Caco-2 (cell line): ENCODE results near the gene SOX6. TPM values are rescaled to one million over a fixed set of nuclear protein-coding genes. Genes with fewer than 3 reads are reported as not detected.
"Not testable (repeated sequence)": the region's sequence is repeated elsewhere in the genome, so short reads cannot be mapped to it uniquely, and the experiment has no call there.

Experiments used
- BruUV-seq: library from RNA; stranded (reverse); fragments of 400-500 nt; replicated peaks from 2 replicates; lab custom pipeline; 2021; lab: Mats Ljungman, UMichigan
- CTCF ChIA-PET: fragments of 300-600 bp; sonication (Branson Sonifier 250); formaldehyde crosslinking; loops from one replicate; lab custom pipeline; 2022; ENCODE audit warnings: antibody characterized with exemption; lab: Charles Lee
- POLR2A ChIA-PET: fragments of 300-600 bp; sonication (Branson Sonifier 250); formaldehyde crosslinking; loops from one replicate; lab custom pipeline; 2022; ENCODE audit warnings: antibody characterized with exemption; lab: Charles Lee
- DNase-seq, 2 experiments: peaks; one replicate each; pipeline versions ENCODE4 v3.0.0 to v3.0.0-alpha.2; 2020 to 2022
- H3K27me3 ChIP-seq: replicated peaks from 2 replicates; pipeline ENCODE4 v1.6.0; 2011; ENCODE audit warnings: low read length; ENCODE audit not compliant: control insufficient read depth, insufficient read depth
- H3K36me3 ChIP-seq: 2 replicates; pipeline ENCODE4 v1.5.1; 2011; ENCODE audit warnings: low read length; ENCODE audit not compliant: control insufficient read depth, insufficient read depth
- H3K4me1 ChIP-seq: fragments of 250-450 bp; sonication (Bioruptor Pico); 2 replicates; pipeline ENCODE4 v1.5.1; 2020; ENCODE audit warnings: mild to moderate bottlenecking
- H3K4me3 ChIP-seq: 2 replicates; pipeline ENCODE4 v1.5.1; 2011; ENCODE audit warnings: low read depth, mild to moderate bottlenecking, control low read depth, low read length
- H3K9me3 ChIP-seq: fragments of 250-450 bp; sonication (Bioruptor Pico); 2 replicates; pipeline ENCODE4 v1.5.1; 2020; ENCODE audit warnings: mild to moderate bottlenecking, moderate library complexity
- H3K27ac Mint-ChIP-seq: one replicate; pipeline ENCODE4 v1.8.0; 2022; ENCODE audit warnings: mixed read lengths; ENCODE audit not compliant: unreplicated experiment
- H3K27me3 Mint-ChIP-seq: one replicate; pipeline ENCODE4 v1.8.0; 2022; ENCODE audit warnings: mixed read lengths; ENCODE audit not compliant: insufficient read depth, unreplicated experiment
- H3K36me3 Mint-ChIP-seq: one replicate; pipeline ENCODE4 v1.8.0; 2022; ENCODE audit warnings: mild to moderate bottlenecking, mixed read lengths; ENCODE audit not compliant: insufficient read depth, unreplicated experiment
- H3K4me1 Mint-ChIP-seq: one replicate; pipeline ENCODE4 v1.8.0; 2022; ENCODE audit warnings: low read depth, mixed read lengths; ENCODE audit not compliant: unreplicated experiment
- H3K4me3 Mint-ChIP-seq: one replicate; pipeline ENCODE4 v1.8.0; 2022; ENCODE audit warnings: mild to moderate bottlenecking, moderate library complexity, mixed read lengths; ENCODE audit not compliant: unreplicated experiment
- H3K9me3 Mint-ChIP-seq: one replicate; pipeline ENCODE4 v1.8.0; 2022; ENCODE audit warnings: mixed read lengths; ENCODE audit not compliant: unreplicated experiment
- CTCF ChIP-seq, 2 experiments: fragments of 200-600 bp in 1 of 2; IDR thresholded peaks; 1 replicate in 1 of 2; 2 replicates in 1 of 2; pipeline versions ENCODE4 v1.5.1 to v1.8.0; 2011 to 2022; ENCODE audit warnings: antibody characterized with exemption in 1 of 2, control low read depth in 1 of 2, inconsistent platforms in 1 of 2, low read depth in 1 of 2, low read length in 1 of 2, mild to moderate bottlenecking in 1 of 2, moderate library complexity in 1 of 2; ENCODE audit not compliant: insufficient read depth in 1 of 2, severe bottlenecking in 1 of 2, unreplicated experiment in 1 of 2
- intact Hi-C: fragments of 100-400 bp; cut with micrococcal nuclease; formaldehyde crosslinking; loops from one replicate; pipeline ENCODE4 v1.10.0; 2022; ENCODE audit not compliant: unreplicated experiment
- total RNA-seq: library from RNA; stranded (reverse); gene quantifications from 2 replicates; pipeline ENCODE4 v1.2.3, GENCODE V29; 2022

Gene SOX6
- total RNA-seq, 1 experiment from 2014 or later: 10.8 TPM

DNA sequence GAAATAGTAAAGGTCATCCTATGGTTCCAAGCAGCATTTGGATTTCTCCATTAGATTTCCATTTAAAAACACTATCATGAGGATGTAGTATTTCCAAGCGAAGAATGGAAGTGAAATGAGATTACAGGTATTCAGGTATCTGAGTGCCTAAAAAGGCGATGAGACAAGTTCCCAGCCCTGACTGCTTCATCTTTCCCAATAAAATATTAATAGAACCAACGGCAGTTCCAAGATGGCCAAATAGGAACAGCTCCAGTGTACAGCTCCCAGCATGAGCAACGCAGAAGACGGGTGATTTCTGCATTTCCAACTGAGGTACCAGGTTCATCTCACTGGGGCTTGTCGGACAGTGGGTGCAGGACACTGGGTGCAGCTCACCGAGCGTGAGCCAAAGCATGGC is 215.2 kb downstream of the SOX6 start:
- POLR2A ChIA-PET, H3K27me3 ChIP-seq, H3K4me1 Mint-ChIP-seq, BruUV-seq, H3K9me3 ChIP-seq, H3K36me3 ChIP-seq, H3K4me3 ChIP-seq, H3K27me3 Mint-ChIP-seq, H3K4me1 ChIP-seq, CTCF ChIA-PET, H3K27ac Mint-ChIP-seq, H3K36me3 Mint-ChIP-seq, intact Hi-C loops, DNase-seq, H3K4me3 Mint-ChIP-seq: not testable (repeated sequence)
- H3K9me3 Mint-ChIP-seq: peaks cover 11% of the 10 kb centered on the region

DNA sequence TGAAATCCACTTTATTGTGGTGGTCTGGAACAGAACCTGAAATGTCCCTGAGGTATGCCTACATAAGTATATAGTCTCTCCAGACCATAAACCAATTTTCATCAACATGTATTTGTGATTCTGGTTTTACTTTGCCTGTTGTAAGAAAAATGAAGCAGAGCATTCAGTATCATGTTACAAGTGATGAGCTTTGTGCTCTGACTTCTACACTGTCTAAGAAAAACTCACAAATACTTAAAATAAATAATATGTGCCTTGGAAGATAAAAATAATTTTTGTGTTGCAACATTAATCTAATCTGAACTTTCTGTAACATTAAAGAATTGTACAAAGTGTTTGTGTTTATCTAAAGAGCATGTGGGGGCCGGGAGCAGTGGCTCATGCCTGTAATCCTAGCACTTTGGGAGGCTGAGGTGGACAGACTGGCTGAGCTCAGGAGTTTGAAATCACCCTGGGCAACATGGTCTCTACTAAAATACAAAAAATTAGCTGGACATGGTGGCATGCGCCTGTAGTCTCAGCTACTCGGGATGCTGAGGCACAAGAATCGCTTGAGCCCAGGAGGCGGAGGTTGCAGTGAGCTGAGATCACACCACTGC is 219.5 kb downstream of the SOX6 start:
- BruUV-seq: no TSS peak
- ChIA-PET POLR2A (no interaction called here), CTCF (no interaction called here)
- Mint-ChIP-seq H3K36me3 (no peaks in the 10 kb centered on the region), H3K27me3 (no peaks in the 10 kb centered on the region), H3K9me3 (no peaks in the 10 kb centered on the region), H3K4me1 (no peaks in the 10 kb centered on the region), H3K27ac (no peak overlapping the region), H3K4me3 (no peak overlapping the region)
- no peak for TF ChIP-seq CTCF (IDR thresholded peaks at IDR 0.05; ENCODE audit: insufficient read depth in 1 of 2, low read depth in 1 of 2, low read length in 1 of 2, severe bottlenecking in 1 of 2, unreplicated experiment in 1 of 2)
- H3K4me1 ChIP-seq: no peaks in the 10 kb centered on the region
- no peak for DNase-seq
- H3K9me3 ChIP-seq: 0 out of 2 replicates have a peak, but pooled peaks cover 6% of the 10 kb centered on the region
- H3K27me3 ChIP-seq: no peaks in the 10 kb centered on the region
- intact Hi-C loops: no loop called here
- no peak overlapping the region for H3K4me3 ChIP-seq
- H3K36me3 ChIP-seq: no peaks in the 10 kb centered on the region

DNA sequence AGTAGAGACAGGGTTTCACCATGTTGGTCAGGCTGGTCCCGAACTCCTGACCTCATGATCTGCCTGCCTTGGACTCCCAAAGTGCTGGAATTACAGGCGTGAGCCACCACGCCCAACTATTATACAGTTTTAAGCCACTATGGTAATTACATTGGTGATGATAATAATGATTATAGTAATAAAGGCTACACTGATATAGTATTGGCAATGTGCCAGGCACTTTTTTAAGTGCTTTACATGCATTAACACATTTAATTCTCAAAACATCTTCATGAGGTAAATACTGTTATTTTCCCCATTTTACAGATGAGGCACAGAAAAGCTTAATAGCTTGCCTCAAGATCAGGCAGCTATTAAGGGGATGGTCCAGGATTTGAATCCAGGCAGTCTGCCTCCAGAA is 222.5 kb downstream of the SOX6 start:
- no peak for DNase-seq
- H3K4me3 Mint-ChIP-seq: no peak overlapping the region
- ChIA-PET CTCF (no interaction called here), POLR2A (no interaction called here)
- H3K4me1 ChIP-seq: no peaks in the 10 kb centered on the region
- no peaks in the 10 kb centered on the region for H3K27me3 ChIP-seq
- H3K36me3 Mint-ChIP-seq: no peaks in the 10 kb centered on the region
- H3K27me3 Mint-ChIP-seq: no peaks in the 10 kb centered on the region
- H3K9me3 ChIP-seq: 0 out of 2 replicates have a peak, but pooled peaks cover 4% of the 10 kb centered on the region
- intact Hi-C loops: no loop called here
- no TSS peak for BruUV-seq
- H3K9me3 Mint-ChIP-seq: no peaks in the 10 kb centered on the region
- H3K4me1 Mint-ChIP-seq: no peaks in the 10 kb centered on the region
- no peak overlapping the region for H3K27ac Mint-ChIP-seq
- TF ChIP-seq CTCF (IDR thresholded peaks at IDR 0.05; ENCODE audit: insufficient read depth in 1 of 2, low read depth in 1 of 2, low read length in 1 of 2, severe bottlenecking in 1 of 2, unreplicated experiment in 1 of 2): no peak
- H3K36me3 ChIP-seq: no peaks in the 10 kb centered on the region
- no peak overlapping the region for H3K4me3 ChIP-seq
